Mesothelial cell of epicardium (in vitro differentiated cells): Measurements from ENCODE around the gene MEIS3. TPM values are rescaled to one million over a fixed set of nuclear protein-coding genes. Genes with fewer than 3 reads are reported as not detected.
"Not testable (repeated sequence)": the region's sequence is repeated elsewhere in the genome, so short reads cannot be mapped to it uniquely, and the experiment has no call there.

Experiments used
- DNase-seq, 2 experiments: peaks; one replicate each; pipeline ENCODE4 v3.0.0; 2021; ENCODE audit warnings: low spot score in 2 of 2; ENCODE audit not compliant: unreplicated experiment in 2 of 2
- H3K27ac Mint-ChIP-seq: 2 replicates; pipeline ENCODE4 v1.8.0; 2021; ENCODE audit warnings: mixed read lengths
- H3K27me3 Mint-ChIP-seq: 2 replicates; pipeline ENCODE4 v1.8.0; 2021; ENCODE audit warnings: low read depth, mixed read lengths
- H3K36me3 Mint-ChIP-seq: 2 replicates; pipeline ENCODE4 v1.8.0; 2021; ENCODE audit warnings: mixed read lengths
- H3K4me1 Mint-ChIP-seq: 2 replicates; pipeline ENCODE4 v1.8.0; 2021; ENCODE audit warnings: mixed read lengths
- H3K4me3 Mint-ChIP-seq: 2 replicates; pipeline ENCODE4 v1.8.0; 2021; ENCODE audit warnings: mild to moderate bottlenecking, moderate library complexity, mixed read lengths
- H3K9me3 Mint-ChIP-seq: 2 replicates; pipeline ENCODE4 v1.8.0; 2021; ENCODE audit warnings: mixed read lengths
- total RNA-seq: library from RNA; stranded (reverse); gene quantifications from 3 replicates; pipeline ENCODE4 v1.2.1, GENCODE V29; 2021
- TF ChIP-seq, protein P1 (sequence below): fragments of 200-600 bp; sonication (generic); IDR thresholded peaks from one replicate; pipeline ENCODE4 v1.5.0; 2021; ENCODE audit warnings: antibody characterized with exemption; ENCODE audit not compliant: unreplicated experiment

The MEIS3 gene
- total RNA-seq, 1 donor from 2014 or later = 273 TPM

DNA sequence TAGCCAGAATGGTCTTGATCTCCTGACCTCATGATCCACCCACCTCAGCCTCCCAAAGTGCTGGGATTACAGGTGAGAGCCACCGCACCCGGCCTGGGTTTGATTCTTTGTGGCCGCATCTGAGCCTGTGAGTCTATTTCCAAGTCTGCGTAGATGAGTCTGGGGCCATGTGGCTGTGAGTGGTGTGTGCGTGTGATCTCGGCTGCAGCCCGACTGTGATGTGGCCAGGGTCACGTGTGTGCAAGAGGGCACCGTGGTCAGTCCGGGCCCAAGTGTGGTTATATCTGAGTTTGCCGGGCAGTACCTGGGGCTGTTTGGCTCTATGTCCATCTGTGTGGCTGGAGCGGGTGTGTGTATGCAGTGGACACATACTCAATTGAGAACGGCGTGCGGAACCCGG lies 5.4 kb downstream of the MEIS3 start:
- H3K4me3 Mint-ChIP-seq = no peak overlapping the region
- TF ChIP-seq, protein P1, sequence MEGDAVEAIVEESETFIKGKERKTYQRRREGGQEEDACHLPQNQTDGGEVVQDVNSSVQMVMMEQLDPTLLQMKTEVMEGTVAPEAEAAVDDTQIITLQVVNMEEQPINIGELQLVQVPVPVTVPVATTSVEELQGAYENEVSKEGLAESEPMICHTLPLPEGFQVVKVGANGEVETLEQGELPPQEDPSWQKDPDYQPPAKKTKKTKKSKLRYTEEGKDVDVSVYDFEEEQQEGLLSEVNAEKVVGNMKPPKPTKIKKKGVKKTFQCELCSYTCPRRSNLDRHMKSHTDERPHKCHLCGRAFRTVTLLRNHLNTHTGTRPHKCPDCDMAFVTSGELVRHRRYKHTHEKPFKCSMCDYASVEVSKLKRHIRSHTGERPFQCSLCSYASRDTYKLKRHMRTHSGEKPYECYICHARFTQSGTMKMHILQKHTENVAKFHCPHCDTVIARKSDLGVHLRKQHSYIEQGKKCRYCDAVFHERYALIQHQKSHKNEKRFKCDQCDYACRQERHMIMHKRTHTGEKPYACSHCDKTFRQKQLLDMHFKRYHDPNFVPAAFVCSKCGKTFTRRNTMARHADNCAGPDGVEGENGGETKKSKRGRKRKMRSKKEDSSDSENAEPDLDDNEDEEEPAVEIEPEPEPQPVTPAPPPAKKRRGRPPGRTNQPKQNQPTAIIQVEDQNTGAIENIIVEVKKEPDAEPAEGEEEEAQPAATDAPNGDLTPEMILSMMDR = no peak
- H3K27me3 Mint-ChIP-seq = no peaks in the 10 kb centered on the region

DNA sequence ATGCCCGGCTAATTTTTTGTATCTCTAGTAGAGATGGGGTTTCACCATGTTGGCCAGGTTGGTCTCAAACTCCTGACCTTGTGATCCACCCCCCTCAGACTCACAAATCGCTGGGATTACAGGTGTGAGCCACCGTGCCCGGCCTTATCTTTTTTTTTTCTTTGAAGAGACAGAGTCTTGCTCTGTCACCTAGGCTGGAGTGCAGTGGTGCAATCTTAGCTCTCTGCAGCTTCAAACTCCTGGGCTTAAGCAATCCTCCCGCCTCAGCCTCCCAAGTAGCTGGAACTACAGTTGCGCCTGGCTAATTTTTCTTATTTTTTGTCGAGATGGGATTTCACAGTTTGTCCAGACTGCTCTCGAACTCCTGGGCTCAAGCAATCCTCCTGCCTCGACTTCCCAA lies 7.6 kb downstream of the MEIS3 start:
- H3K27ac Mint-ChIP-seq, H3K9me3 Mint-ChIP-seq, DNase-seq, H3K4me1 Mint-ChIP-seq, H3K27me3 Mint-ChIP-seq, H3K4me3 Mint-ChIP-seq: not testable (repeated sequence)
- H3K36me3 Mint-ChIP-seq = peaks cover 34% of the 10 kb centered on the region

More for the DNA sequence above, 5.4 kb downstream of the MEIS3 start:
- DNase-seq = no peak
- H3K9me3 Mint-ChIP-seq = no peaks in the 10 kb centered on the region
- no peak overlapping the region for H3K27ac Mint-ChIP-seq
- peaks cover 19% of the 10 kb centered on the region for H3K4me1 Mint-ChIP-seq
- peaks cover 23% of the 10 kb centered on the region for H3K36me3 Mint-ChIP-seq

DNA sequence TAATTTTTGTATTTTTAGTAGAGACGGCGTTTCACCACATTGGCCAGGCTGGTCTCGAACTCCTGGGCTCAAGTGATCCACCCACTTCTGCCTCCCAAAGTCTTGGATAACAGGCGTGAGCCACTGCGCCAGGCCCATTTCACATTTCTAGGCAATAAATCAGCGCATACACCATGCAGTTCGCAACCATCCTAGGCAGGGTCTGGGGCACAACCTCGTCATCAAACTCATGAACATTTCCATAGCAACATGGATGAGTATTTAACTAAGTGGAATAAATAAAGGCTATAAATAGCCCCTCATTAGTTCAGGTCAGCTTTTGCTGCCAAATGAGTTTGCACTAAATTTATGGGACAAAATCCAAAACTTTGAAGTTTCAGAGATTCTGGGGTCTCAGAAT lies 8.2 kb downstream of the MEIS3 start:
- TF ChIP-seq, protein P1 = no peak
- DNase-seq = no peak
- Mint-ChIP-seq H3K4me3 (no peak overlapping the region), H3K27ac (no peak overlapping the region), H3K27me3 (no peaks in the 10 kb centered on the region), H3K4me1 (peaks cover 3% of the 10 kb centered on the region), H3K9me3 (peaks cover 4% of the 10 kb centered on the region), H3K36me3 (peaks cover 36% of the 10 kb centered on the region)

DNA sequence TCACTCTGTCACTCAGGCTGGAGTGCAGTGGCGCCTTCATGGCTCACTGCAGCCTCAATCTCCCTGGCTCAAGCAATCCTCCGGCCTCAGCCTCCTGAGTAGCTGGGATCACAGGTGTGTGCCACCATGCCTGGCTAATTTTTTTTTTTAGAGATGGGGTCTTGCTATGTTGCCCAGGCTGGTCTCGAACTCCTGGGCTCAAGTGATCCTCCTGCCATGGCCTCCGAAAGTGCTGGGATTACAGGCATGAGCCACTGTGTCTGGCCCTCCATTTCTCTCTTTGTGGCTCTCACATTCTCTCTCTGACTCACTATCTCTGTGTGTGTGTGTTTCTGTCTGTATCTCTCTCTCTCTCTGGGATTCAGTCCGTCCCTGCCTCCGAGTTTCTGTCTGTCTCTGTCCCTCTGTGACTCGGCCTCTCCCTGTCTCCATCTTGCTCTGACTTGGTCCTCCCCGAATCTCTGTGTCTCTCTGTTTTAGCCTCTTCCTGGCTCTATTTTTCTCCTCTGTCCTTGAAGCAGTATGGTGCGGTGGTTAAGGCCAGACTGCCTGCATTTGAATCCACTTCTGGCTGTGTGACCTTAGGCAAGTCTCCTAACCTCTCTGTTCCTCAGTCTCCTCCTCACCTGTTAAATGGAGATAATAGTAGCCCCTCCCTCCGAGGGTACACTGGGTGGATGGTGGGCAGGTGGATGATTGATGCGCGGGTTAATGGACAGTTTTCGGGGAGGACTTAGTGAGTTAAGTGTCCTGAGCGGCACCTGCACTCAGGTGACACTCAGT lies 11.0 kb downstream of the MEIS3 start:
- Mint-ChIP-seq H3K9me3 (peaks cover 4% of the 10 kb centered on the region), H3K27ac (no peak overlapping the region), H3K4me1 (peaks cover 3% of the 10 kb centered on the region), H3K4me3 (no peak overlapping the region), H3K27me3 (no peaks in the 10 kb centered on the region), H3K36me3 (peaks cover 36% of the 10 kb centered on the region)
- no peak for DNase-seq
- TF ChIP-seq, protein P1 = no peak

DNA sequence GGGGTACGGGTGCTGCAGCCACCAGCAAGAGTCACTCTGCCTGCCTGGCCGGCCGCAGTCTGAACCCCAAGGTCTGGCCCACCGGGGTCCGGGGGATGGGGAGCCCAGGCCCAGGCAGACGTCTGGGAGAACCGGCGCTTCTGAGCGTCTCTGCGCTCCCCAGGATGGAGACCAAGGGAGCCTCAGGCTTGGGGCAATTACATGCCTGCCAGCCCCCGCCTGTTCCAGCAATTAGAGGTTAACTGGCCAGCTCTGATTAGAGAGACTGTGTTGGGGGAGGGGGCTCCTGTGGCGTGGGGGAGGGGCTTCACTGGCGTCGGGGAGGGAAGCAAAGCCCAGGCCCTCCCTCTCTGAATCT lies 11.9 kb downstream of the MEIS3 start:
- Mint-ChIP-seq H3K4me3 (no peak overlapping the region), H3K9me3 (peaks cover 4% of the 10 kb centered on the region), H3K4me1 (peaks cover 3% of the 10 kb centered on the region), H3K27me3 (no peaks in the 10 kb centered on the region), H3K36me3 (peaks cover 34% of the 10 kb centered on the region), H3K27ac (no peak overlapping the region)
- DNase-seq = no peak
- TF ChIP-seq, protein P1 = no peak

DNA sequence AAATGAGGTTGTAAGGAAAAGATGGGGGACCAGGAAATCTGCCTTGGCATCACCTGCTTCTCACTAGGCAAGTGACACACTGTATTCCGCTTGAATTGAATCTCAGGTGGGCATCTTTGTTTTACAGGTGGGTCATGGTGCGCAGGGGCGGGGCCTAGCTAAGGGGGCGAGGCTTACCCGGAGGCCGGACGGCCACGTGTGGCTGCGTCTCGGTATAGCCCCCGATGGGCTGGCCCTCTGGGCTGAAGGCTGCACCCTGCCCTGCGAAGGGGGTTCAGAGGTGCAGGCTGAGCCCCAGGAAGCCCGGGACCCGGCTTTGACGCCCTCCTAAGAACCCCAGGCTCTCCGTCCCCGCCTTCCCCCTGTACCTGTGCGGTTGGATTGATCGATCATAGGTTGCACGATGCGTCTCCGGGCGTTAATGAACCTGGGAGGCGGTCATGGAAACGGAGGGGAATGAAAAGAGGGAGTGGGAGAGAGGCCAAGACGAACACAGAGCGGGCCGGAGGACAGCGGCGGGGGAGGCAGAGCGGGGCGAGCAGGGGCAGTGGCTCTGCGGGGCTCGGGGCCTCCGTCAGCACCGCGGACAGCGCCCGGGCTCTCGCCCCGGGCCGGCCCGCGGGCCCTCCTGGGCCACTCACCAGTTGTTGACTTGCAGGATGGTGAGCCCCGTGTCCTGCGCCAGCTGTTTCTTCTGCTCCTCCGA lies 12.5 kb downstream of the MEIS3 start:
- DNase-seq = peak in 1 of 2 experiments; percentile 55
- peaks cover 3% of the 10 kb centered on the region for H3K4me1 Mint-ChIP-seq
- peaks cover 34% of the 10 kb centered on the region for H3K36me3 Mint-ChIP-seq
- TF ChIP-seq, protein P1 = no peak
- H3K9me3 Mint-ChIP-seq = peaks cover 4% of the 10 kb centered on the region
- H3K27me3 Mint-ChIP-seq = no peaks in the 10 kb centered on the region
- no peak overlapping the region for H3K27ac Mint-ChIP-seq
- no peak overlapping the region for H3K4me3 Mint-ChIP-seq
